T47D (cell line): ENCODE data around the gene BMPR1B.
A peak's percentile ranks its signal among the peaks of the same experiment; 100 is the strongest.
"Not testable (repeated sequence)": the region's sequence is repeated elsewhere in the genome, so short reads cannot be mapped to it uniquely, and the experiment has no call there.

ENCODE experiments used
- DNase-seq, 2 experiments: peaks; one replicate each; pipeline versions ENCODE4 v3.0.0 to v3.0.0-alpha.2; 2011 to 2012; ENCODE audit warnings: low read depth in 1 of 2, low spot score in 1 of 2
- JUND ChIP-seq: IDR thresholded peaks from 2 replicates; pipeline ENCODE4 v1.6.1; 2012; ENCODE audit warnings: low read depth
- in situ Hi-C: cut with HindIII; loops from 2 replicates; pipeline ENCODE4 v1.10.0; 2016; ENCODE audit warnings: low sequenced_read_pairs, low pct_unique_long_range_greater_than_20kb

BMPR1B gene

DNA sequence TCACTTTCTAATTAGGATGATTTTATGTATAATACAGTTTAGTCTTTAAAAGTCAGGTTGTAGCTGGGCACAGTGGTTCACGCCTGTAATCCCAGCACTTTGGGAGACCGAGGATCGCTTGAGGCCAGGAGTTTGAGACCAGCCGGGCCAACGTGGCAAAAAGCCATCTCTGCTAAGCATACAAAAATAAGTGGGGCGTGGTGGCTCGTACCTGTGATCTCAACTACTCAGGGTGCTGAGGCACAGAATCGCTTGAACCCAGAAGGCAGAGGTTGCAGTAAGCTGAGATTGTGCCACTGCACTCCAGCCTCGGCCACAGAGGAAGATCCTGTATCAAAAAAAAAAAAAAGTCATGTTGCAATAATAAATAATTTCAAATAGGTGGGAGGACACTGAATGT lies 364.2 kb downstream of the BMPR1B start:
- TF ChIP-seq JUND, result no peak
- in situ Hi-C loops, result no loop called here
- no peak for DNase-seq

DNA sequence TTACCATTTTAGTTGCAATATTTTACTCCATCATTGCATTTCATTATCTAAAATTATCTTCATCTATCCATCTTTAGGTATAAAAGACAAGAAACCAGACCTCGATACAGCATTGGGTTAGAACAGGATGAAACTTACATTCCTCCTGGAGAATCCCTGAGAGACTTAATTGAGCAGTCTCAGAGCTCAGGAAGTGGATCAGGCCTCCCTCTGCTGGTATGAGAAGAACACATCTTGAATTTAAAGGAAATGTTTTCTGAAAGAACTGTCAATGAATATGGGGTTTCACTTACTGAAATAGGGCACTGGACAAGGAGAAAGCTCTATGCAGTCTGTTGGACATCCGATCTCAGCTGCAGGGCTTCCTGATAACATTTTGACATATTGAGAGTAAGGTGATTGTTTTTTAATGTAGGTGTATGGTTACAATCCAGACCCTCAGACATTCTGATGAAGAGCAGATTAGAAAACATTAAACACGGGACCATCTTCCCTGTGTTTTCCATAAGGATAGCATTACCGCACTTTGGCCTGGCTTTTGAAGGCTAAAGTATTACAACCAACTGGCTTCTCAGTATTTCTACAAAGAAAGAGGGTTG lies 367.2 kb downstream of the BMPR1B start:
- DNase-seq, result peak; percentile 31 to 75
- in situ Hi-C loops, result no loop called here
- TF ChIP-seq JUND, result no peak

DNA sequence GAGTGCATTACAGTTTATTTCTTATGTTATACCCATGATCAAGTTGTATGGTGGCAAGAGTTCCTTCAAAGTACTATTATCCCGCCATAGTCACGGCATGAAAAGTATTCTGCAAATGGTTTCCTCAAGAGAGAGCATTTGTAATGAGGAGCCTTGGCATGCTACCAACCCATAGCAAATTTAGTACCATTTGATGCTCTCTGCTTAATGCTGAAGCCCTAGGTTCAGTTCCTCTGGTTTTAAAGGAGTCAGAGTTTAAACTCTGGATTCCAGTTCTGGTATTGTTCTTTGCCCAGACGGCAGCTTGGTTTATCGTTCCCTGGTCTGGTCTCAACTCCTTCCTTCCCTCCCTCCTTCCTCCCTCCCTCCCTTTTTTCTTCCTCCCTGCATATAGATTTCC lies 371.3 kb downstream of the BMPR1B start:
- in situ Hi-C loops, result no loop called here
- no peak for DNase-seq
- no peak for TF ChIP-seq JUND

DNA sequence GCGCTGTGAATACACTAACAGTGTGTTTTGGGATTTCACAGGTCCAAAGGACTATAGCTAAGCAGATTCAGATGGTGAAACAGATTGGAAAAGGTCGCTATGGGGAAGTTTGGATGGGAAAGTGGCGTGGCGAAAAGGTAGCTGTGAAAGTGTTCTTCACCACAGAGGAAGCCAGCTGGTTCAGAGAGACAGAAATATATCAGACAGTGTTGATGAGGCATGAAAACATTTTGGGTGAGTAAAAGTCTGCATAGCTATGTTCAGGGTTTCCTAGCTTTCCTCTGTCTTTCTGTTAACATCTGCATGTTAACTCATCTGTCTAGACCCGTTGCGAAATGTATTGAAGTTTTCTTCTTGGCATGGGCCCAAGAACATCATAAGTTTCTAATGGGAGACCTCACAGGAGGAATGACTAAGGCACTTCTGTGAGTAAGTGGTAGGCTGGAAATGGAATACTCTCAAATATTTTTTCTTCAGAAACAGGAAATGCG lies 372.1 kb downstream of the BMPR1B start:
- in situ Hi-C loops, result no loop called here
- TF ChIP-seq JUND, result no peak
- no peak for DNase-seq

DNA sequence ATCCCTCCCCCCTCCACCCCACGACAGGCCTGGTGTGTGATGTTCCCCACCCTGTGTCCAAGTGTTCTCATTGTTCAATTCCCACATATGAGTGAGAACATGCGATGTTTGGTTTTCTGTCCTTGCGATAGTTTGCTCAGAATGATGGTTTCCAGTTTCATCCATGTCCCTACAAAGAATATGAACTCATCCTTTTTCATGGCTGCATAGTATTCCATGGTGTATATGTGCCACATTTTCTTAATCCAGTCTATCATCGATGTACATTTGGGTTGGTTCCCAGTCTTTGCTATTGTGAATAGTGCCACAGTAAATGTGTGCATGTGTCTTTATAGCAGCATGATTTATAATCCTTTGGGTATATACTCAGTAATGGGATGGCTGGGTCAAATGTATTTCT lies 376.3 kb downstream of the BMPR1B start:
- DNase-seq, in situ Hi-C loops: not testable (repeated sequence)

DNA sequence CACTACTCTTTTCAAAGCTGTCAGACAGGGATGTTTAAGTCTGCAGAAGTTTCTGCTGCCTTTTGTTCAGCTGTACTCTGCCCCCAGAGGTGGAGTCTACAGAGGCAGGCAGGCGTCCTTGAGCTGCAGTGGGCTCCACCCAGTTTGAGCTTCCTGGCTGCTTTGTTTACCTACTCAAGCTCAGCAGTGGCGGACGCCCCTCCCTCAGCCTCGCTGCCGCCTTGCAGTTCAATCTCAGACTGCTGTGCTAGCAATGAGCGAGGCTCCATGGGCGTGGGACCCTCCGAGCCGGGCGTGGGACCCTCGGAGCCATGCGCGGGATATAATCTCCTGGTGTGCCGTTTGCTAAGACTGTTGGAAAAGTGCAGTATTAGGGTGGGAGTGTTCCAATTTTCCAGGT lies 381.7 kb downstream of the BMPR1B start:
- in situ Hi-C loops, DNase-seq: not testable (repeated sequence)

DNA sequence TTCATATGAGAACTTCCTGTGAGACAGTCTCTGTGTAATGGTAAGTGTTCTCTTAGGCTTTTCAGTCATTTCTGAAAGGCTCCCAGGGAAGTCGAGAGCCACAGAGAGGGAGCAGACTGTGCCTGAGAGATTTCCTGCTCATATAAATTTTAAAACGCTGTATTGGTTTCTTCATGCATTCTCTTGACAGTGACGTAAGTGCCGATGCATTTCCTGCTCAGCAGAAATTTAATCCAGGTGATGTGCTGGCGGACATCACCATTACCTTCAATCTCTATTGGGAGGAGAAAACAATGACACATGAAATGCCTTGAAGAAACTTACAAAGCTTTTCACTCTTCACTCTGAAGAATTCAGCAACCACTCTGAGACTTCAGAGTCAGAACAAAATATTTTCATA lies 383.6 kb downstream of the BMPR1B start:
- in situ Hi-C loops, result no loop called here
- no peak for TF ChIP-seq JUND
- no peak for DNase-seq

DNA sequence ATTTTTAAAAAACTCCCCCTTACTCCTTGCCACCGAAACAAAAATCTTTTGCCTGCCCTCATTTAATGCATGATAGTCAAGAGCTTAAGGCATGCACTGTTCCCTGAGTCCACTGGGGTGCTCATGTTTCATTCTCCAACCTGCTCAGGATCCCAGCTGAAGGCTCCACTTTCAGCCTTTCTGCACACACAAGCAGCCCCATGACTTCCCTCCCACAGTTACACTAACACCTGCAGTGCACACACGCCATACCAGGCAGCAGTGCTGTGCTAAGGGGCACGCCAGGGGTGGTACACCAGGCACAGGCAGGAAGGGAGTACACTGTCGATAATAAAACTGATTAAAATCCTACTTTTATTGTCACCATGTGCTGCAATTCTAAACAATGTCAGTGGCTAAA lies 385.2 kb downstream of the BMPR1B start:
- no peak for TF ChIP-seq JUND
- in situ Hi-C loops, result no loop called here
- DNase-seq, result peak in 1 of 2 experiments; percentile 13

DNA sequence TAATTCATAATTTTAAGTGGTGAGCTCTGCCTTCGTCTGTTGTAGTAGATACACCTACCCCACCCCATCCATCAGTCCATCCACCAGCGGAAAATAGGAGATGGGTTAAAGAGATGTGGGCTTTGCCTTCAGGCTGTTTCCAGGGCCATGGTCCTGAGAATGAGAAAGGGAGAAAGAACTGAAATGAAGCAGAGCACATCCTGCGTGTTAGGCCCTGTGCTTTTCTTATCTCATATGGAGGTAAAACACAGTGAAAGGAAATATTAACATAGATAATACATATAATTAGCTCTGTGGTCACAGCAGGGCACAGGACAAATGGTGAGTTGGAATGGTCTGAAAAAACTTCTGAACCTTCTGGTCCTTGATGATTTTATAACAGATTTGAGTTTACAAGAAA lies 393.5 kb downstream of the BMPR1B start:
- in situ Hi-C loops, result no loop called here
- DNase-seq, result no peak

DNA sequence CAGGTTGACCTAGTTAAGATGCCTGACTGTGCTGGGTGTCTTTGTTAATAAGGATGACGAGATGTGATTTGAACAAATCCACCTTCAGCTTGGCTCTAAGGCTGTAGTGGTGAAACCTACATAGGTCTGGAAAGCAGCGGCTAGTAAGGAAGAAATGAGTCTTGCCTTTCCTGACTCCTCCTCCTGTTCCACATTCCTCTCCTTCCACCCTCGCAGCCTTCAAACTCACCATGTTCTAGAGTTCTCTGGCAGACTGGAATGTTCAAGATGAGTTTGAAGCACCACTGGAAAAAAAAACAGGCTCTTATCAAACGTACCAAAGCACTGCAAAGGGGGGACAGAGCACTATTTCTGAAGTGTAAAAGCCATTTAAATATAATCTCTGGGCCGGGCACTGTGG lies 395.4 kb downstream of the BMPR1B start:
- in situ Hi-C loops, result no loop called here
- no peak for TF ChIP-seq JUND
- no peak for DNase-seq

More for the DNA sequence above, 393.5 kb downstream of the BMPR1B start:
- no peak for TF ChIP-seq JUND

DNA sequence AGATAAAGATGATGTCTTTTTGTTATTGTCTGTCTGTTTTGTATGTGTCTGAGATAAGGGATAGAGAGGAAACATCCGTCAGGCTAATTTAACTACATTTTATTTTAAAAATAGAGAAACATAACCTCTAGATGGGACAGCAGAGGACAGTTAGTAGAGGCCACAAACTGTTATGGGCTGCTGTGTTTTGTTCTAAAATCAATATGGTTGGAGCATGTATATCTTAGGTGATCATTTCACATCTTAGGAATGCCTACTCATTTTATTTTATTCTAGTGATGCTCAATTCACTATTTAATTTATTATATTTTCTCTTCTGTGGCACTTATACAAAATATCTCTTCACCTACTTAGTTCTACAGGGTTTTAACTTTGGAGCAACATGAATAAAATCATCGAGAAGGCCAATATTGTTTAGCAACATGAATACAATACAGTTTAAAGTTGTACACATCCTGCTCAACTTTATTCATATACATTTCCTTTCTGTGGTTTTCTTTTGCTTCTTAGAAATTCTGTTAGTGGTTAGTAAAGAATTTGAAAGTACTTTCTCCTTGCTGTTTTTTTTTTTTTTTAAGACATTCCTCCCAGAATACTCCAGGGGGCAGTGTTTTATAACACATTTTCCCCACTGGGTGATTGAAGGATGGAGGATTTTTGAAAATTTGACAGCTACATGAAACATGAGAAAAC lies 398.1 kb downstream of the BMPR1B start:
- in situ Hi-C loops, result no loop called here
- no peak for TF ChIP-seq JUND
- DNase-seq, result peak in 1 of 2 experiments; percentile 44

DNA sequence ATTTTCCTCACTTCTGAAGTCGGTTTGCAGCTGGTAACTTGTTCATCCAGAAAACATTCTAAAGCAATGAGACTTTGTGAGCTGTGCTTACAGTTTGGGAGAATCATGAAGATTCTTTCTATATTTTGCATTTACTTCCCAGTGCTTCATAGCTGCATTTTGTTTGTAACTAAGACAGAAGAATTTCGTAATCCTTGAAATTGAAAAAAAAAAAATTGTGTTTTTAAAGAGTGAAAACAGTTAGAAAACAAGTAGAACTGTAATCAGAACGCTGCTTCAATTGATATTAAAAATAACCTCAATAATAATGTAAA lies 398.7 kb downstream of the BMPR1B start:
- in situ Hi-C loops, result no loop called here
- DNase-seq, result no peak

DNA sequence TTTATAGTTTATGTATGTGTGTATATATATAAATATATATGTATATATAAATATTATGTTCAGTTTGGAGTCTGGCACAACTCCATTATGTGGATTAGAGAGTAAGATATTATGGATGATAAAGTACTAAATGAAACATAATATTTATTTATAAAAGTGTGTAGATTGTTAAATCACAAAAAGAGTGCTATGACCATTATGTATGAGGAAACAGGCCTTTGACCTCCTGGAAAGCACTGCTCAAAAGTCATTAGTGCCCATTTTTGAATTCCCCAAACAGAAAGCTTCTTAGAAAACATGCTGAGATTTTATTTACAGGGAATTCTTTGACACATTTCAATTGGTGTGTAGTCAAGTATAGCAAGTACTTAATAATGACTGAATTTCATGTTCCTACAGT lies 399.8 kb downstream of the BMPR1B start:
- no peak for DNase-seq
- TF ChIP-seq JUND, result no peak
- in situ Hi-C loops, result no loop called here

More for the DNA sequence above, 398.7 kb downstream of the BMPR1B start:
- TF ChIP-seq JUND, result no peak

DNA sequence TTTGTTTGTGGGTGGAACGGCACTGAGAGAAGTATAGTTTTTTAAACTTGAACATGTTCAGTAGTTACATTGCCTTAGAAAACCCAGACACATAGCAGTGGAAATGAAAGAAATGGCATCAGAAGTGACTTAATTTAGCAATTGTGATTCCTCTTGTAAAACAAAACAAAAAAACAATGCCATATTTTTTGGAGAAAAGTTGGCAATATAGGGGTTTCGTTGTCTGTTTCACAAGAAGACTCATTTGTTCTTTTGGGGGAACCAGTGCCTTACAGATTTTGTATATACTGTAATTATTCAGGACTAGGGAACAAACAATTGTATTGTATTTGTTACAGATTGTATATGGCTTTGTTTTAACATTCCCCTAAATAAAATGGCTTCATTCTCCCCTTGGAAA lies 400.3 kb downstream of the BMPR1B start:
- no peak for DNase-seq
- in situ Hi-C loops, result no loop called here
- TF ChIP-seq JUND, result no peak
